ENCODE data around the gene RSPH4A. TPM values are rescaled to one million over a fixed set of nuclear protein-coding genes. Genes with fewer than 3 reads are reported as not detected.

The RSPH4A gene
- total RNA-seq, 1 experiment from 2014 or later, result 1.3 TPM

Other genes with a start within 250 kb of the RSPH4A start
- gene DSE, start 245.5 kb upstream of the RSPH4A start, total RNA-seq (2014; rRNA removed; shearing (Covaris generic)), result 30.2 and 37.8 TPM in 2 replicates
- gene CALHM6, start 155.1 kb upstream of the RSPH4A start, total RNA-seq (2014; rRNA removed; shearing (Covaris generic)), result 0.74 TPM in 1 of 2 replicates, not detected in the other
- gene CALHM5, start 104.8 kb upstream of the RSPH4A start, total RNA-seq (2014; rRNA removed; shearing (Covaris generic)), result under 0.01 TPM in 2 replicates
- gene TRAPPC3L, start 70.8 kb upstream of the RSPH4A start, total RNA-seq (2014; rRNA removed; shearing (Covaris generic)), result not detected in 2 replicates
- not detected in 2 replicates for gene CALHM4, start 62.7 kb upstream of the RSPH4A start, total RNA-seq (2014; rRNA removed; shearing (Covaris generic))
- gene RWDD1, start 45.0 kb upstream of the RSPH4A start, total RNA-seq (2014; rRNA removed; shearing (Covaris generic)), result 36.6 and 50.3 TPM in 2 replicates
- gene ZUP1, start 52.3 kb downstream of the RSPH4A start, total RNA-seq (2014; rRNA removed; shearing (Covaris generic)), result 7.0 and 13.9 TPM in 2 replicates
- gene KPNA5, start 64.7 kb downstream of the RSPH4A start, total RNA-seq (2014; rRNA removed; shearing (Covaris generic)), result 15.4 and 20.5 TPM in 2 replicates
- gene FAM162B, start 149.2 kb downstream of the RSPH4A start, total RNA-seq (2014; rRNA removed; shearing (Covaris generic)), result not detected in 2 replicates
- gene GPRC6A, start 212.6 kb downstream of the RSPH4A start, total RNA-seq (2014; rRNA removed; shearing (Covaris generic)), result not detected in 2 replicates

Data from G401 (cell line).